PC-9 (cell line): ENCODE results near the gene IFT81. TPM values are rescaled to one million over a fixed set of nuclear protein-coding genes. Genes with fewer than 3 reads are reported as not detected.
"Not testable (repeated sequence)": the region's sequence is repeated elsewhere in the genome, so short reads cannot be mapped to it uniquely, and the experiment has no call there.

Source experiments
- BruUV-seq: library from RNA; stranded (reverse); fragments of 400-500 nt; replicated peaks from 2 replicates; lab custom pipeline; 2021; lab: Mats Ljungman, UMichigan
- CTCF ChIA-PET: fragments of 300-600 bp; sonication (Branson Sonifier 250); formaldehyde crosslinking; loops from one replicate; lab custom pipeline; 2022; ENCODE audit warnings: antibody characterized with exemption; lab: Charles Lee
- POLR2A ChIA-PET: fragments of 300-600 bp; sonication (Branson Sonifier 250); formaldehyde crosslinking; loops from one replicate; lab custom pipeline; 2022; ENCODE audit warnings: antibody characterized with exemption; ENCODE audit not compliant: unreplicated experiment; lab: Charles Lee
- DNase-seq, 2 experiments: peaks; one replicate each; pipeline versions ENCODE4 v3.0.0 to v3.0.0-alpha.2; 2015 to 2022; ENCODE audit warnings: mixed read lengths in 1 of 2
- H2AFZ ChIP-seq: fragments of 200-600 bp; sonication (generic); 2 replicates; pipeline ENCODE4 v1.8.1; 2017; ENCODE audit warnings: antibody characterized with exemption
- H3F3A ChIP-seq: fragments of 200-600 bp; sonication (generic); 2 replicates; pipeline ENCODE4 v1.8.1; 2017; ENCODE audit warnings: antibody characterized with exemption, mild to moderate bottlenecking, low read depth; ENCODE audit not compliant: insufficient read depth
- H3K27ac ChIP-seq: fragments of 200-600 bp; sonication (generic); 2 replicates; pipeline ENCODE4 v1.6.1; 2016; ENCODE audit warnings: mixed run types
- H3K27me3 ChIP-seq: fragments of 200-600 bp; sonication (generic); 2 replicates; pipeline ENCODE4 v1.6.1; 2016; ENCODE audit warnings: low read depth, mixed run types; ENCODE audit not compliant: insufficient read depth
- H3K36me3 ChIP-seq: fragments of 200-600 bp; sonication (generic); 2 replicates; pipeline ENCODE4 v1.6.1; 2016; ENCODE audit warnings: low read depth, mixed run types
- H3K4me1 ChIP-seq: fragments of 200-600 bp; sonication (generic); replicated peaks from 2 replicates; pipeline ENCODE4 v1.6.1; 2016; ENCODE audit warnings: mixed run types; ENCODE audit not compliant: insufficient read depth
- H3K4me2 ChIP-seq: fragments of 200-600 bp; sonication (generic); 2 replicates; pipeline ENCODE4 v1.6.1; 2017; ENCODE audit warnings: mixed run types
- H3K4me3 ChIP-seq: fragments of 200-600 bp; sonication (generic); 2 replicates; pipeline ENCODE4 v1.6.1; 2016; ENCODE audit warnings: mixed run types
- H3K79me2 ChIP-seq: fragments of 200-600 bp; sonication (generic); 2 replicates; pipeline ENCODE4 v1.6.1; 2017; ENCODE audit warnings: low read depth, mixed run types
- H3K9me2 ChIP-seq: fragments of 200-600 bp; sonication (generic); 2 replicates; pipeline ENCODE4 v1.8.1; 2017; ENCODE audit warnings: mild to moderate bottlenecking; ENCODE audit not compliant: insufficient read depth
- H3K9me3 ChIP-seq: fragments of 200-600 bp; sonication (generic); 2 replicates; pipeline ENCODE4 v1.8.1; 2016; ENCODE audit warnings: low read depth; ENCODE audit not compliant: insufficient read depth
- H4K20me1 ChIP-seq: fragments of 200-600 bp; sonication (generic); 2 replicates; pipeline ENCODE4 v1.8.1; 2017; ENCODE audit not compliant: insufficient read depth
- CTCF ChIP-seq: fragments of 200-600 bp; sonication (generic); conservative IDR thresholded peaks from 2 replicates; pipeline ENCODE4 v1.6.1; 2017; ENCODE audit warnings: mixed run types, antibody characterized with exemption, mild to moderate bottlenecking, moderate library complexity
- EZH2 ChIP-seq: fragments of 200-600 bp; sonication (generic); IDR thresholded peaks from 2 replicates; pipeline ENCODE4 v1.8.0; 2017; ENCODE audit warnings: antibody characterized with exemption, low read depth
- intact Hi-C: fragments of 100-400 bp; cut with micrococcal nuclease; formaldehyde crosslinking; loops from one replicate; pipeline ENCODE4 v1.10.0; 2022; ENCODE audit not compliant: unreplicated experiment
- total RNA-seq: library from RNA; stranded (reverse); gene quantifications from 2 replicates; pipeline ENCODE4 v1.2.3, GENCODE V29; 2021

Gene IFT81
- total RNA-seq, 1 experiment from 2014 or later: 19.3 TPM

- Histone ChIP-seq H3K27me3 (no peaks in the 10 kb centered on the region), H3K27ac (no peak overlapping the region), H3K79me2 (no peaks in the 10 kb centered on the region), H3K9me2 (no peaks in the 10 kb centered on the region), H3K9me3 (no peaks in the 10 kb centered on the region), H2AFZ (no peak overlapping the region), H4K20me1 (no peaks in the 10 kb centered on the region), H3K4me3 (no peak overlapping the region), H3K36me3 (no peaks in the 10 kb centered on the region), H3K4me1 (peaks cover 23% of the 10 kb centered on the region), H3K4me2 (no peak overlapping the region), H3F3A (peaks cover 18% of the 10 kb centered on the region)
- no peak for DNase-seq
- ChIA-PET POLR2A (no interaction called here), CTCF (no interaction called here)
- no TSS peak for BruUV-seq
- TF ChIP-seq CTCF: no peak
- TF ChIP-seq EZH2: no peak
- intact Hi-C loops: no loop called here
Measured at GRCh38 chr12:110253176-110253575, 129.0 kb downstream of the IFT81 start.

GRCh38 chr12:110254971-110255540 lies 130.9 kb downstream of the IFT81 start:
- Histone ChIP-seq H3F3A (peaks cover 6% of the 10 kb centered on the region; the same call in 1 of the 2 replicates), H3K4me3 (no peak overlapping the region), H3K36me3 (no peaks in the 10 kb centered on the region), H3K27ac (no peak overlapping the region), H3K27me3 (no peaks in the 10 kb centered on the region), H3K9me3 (no peaks in the 10 kb centered on the region), H3K4me2 (no peak overlapping the region), H3K79me2 (no peaks in the 10 kb centered on the region), H2AFZ (no peak overlapping the region), H3K4me1 (peaks cover 8% of the 10 kb centered on the region), H4K20me1 (no peaks in the 10 kb centered on the region), H3K9me2 (no peaks in the 10 kb centered on the region)
- intact Hi-C loops: no loop called here
- TF ChIP-seq CTCF (no peak), EZH2 (no peak)
- BruUV-seq: no TSS peak
- ChIA-PET POLR2A (no interaction called here), CTCF (no interaction called here)
- no peak for DNase-seq

- H3K27me3 ChIP-seq, POLR2A ChIA-PET, intact Hi-C loops, H3K4me1 ChIP-seq, H3K4me3 ChIP-seq, H3F3A ChIP-seq, H3K9me2 ChIP-seq, H2AFZ ChIP-seq, H3K4me2 ChIP-seq, H4K20me1 ChIP-seq, H3K36me3 ChIP-seq, BruUV-seq, H3K79me2 ChIP-seq, DNase-seq, H3K9me3 ChIP-seq, H3K27ac ChIP-seq: not testable (repeated sequence)
- CTCF ChIA-PET: interaction anchor here (0.6 to 0.7 kb wide), 2 partner anchors 13 to 448 kb away, joined by 4 read pairs; no protein-coding TSS in a partner anchor
Measured at GRCh38 chr12:110255890-110256456, 131.8 kb downstream of the IFT81 start.
